ENCODE results near the gene GPATCH8.

DNA sequence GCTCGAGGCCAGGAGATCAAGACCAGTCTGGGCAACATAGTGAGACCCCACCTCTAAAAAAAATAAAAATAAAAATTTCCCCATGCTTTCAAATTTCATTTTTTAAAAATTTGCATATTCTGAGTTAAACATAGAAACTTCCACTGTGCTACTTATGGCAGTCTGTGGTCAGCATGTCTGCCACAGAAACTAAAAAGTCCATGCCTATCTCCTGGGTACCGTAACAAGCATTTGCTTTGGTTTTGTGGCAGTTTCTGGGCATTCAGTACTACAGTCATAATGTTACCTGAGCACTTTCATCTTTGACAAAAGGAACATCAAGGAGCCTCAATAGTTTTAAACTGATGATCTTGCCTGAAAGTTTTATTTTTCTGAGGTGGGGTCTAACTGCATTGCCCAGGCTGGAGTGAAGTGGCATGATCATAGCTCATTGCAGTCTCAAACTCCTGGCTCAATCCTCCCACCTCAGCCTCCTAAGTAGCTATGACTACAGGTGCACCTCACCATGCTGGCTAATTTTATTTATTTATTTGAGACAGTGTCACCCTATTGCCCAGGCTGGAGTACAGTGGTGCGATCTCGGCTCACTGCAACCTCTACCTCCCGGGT, 100.5 kb downstream of the GPATCH8 start:
- no peak for TF ChIP-seq ZNF8 (CRISPR knock-in tag; IDR thresholded peaks at IDR 0.05)
- TF ChIP-seq, protein P1, sequence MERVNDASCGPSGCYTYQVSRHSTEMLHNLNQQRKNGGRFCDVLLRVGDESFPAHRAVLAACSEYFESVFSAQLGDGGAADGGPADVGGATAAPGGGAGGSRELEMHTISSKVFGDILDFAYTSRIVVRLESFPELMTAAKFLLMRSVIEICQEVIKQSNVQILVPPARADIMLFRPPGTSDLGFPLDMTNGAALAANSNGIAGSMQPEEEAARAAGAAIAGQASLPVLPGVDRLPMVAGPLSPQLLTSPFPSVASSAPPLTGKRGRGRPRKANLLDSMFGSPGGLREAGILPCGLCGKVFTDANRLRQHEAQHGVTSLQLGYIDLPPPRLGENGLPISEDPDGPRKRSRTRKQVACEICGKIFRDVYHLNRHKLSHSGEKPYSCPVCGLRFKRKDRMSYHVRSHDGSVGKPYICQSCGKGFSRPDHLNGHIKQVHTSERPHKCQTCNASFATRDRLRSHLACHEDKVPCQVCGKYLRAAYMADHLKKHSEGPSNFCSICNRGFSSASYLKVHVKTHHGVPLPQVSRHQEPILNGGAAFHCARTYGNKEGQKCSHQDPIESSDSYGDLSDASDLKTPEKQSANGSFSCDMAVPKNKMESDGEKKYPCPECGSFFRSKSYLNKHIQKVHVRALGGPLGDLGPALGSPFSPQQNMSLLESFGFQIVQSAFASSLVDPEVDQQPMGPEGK (CRISPR knock-in tag; IDR thresholded peaks at IDR 0.05; ENCODE audit: borderline replicate concordance), result no peak
- no peak for TF ChIP-seq CREB5 (CRISPR knock-in tag; IDR thresholded peaks at IDR 0.05; ENCODE audit: low read depth)
- no peak for TF ChIP-seq ZNF565 (CRISPR knock-in tag; conservative IDR thresholded peaks at IDR 0.05; ENCODE audit: low read depth)
- TF ChIP-seq, protein P2, sequence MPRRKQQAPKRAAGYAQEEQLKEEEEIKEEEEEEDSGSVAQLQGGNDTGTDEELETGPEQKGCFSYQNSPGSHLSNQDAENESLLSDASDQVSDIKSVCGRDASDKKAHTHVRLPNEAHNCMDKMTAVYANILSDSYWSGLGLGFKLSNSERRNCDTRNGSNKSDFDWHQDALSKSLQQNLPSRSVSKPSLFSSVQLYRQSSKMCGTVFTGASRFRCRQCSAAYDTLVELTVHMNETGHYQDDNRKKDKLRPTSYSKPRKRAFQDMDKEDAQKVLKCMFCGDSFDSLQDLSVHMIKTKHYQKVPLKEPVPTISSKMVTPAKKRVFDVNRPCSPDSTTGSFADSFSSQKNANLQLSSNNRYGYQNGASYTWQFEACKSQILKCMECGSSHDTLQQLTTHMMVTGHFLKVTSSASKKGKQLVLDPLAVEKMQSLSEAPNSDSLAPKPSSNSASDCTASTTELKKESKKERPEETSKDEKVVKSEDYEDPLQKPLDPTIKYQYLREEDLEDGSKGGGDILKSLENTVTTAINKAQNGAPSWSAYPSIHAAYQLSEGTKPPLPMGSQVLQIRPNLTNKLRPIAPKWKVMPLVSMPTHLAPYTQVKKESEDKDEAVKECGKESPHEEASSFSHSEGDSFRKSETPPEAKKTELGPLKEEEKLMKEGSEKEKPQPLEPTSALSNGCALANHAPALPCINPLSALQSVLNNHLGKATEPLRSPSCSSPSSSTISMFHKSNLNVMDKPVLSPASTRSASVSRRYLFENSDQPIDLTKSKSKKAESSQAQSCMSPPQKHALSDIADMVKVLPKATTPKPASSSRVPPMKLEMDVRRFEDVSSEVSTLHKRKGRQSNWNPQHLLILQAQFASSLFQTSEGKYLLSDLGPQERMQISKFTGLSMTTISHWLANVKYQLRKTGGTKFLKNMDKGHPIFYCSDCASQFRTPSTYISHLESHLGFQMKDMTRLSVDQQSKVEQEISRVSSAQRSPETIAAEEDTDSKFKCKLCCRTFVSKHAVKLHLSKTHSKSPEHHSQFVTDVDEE (CRISPR knock-in tag; IDR thresholded peaks at IDR 0.05), result no peak
- TF ChIP-seq ZC3H10 (CRISPR knock-in tag; IDR thresholded peaks at IDR 0.05), result no peak
- no peak for TF ChIP-seq OSR1 (CRISPR knock-in tag; IDR thresholded peaks at IDR 0.05)
- no peak for TF ChIP-seq TOX (CRISPR knock-in tag; IDR thresholded peaks at IDR 0.05; ENCODE audit: borderline replicate concordance)
- TF ChIP-seq RARB (CRISPR knock-in tag; IDR thresholded peaks at IDR 0.05), result no peak

Measured in SK-N-SH treated with all-trans-retinoic acid at 6 μM for 48 hours (cell line).